GM12874 (cell line): ENCODE data around the gene CATSPERD.

Experiments
- TF ChIP-seq, protein P1 (sequence below): IDR thresholded peaks from 2 replicates; pipeline ENCODE4 v1.5.1; 2011; ENCODE audit warnings: low read depth, mild to moderate bottlenecking, control low read depth, low read length, moderate library complexity; ENCODE audit not compliant: insufficient read depth

Gene CATSPERD

DNA sequence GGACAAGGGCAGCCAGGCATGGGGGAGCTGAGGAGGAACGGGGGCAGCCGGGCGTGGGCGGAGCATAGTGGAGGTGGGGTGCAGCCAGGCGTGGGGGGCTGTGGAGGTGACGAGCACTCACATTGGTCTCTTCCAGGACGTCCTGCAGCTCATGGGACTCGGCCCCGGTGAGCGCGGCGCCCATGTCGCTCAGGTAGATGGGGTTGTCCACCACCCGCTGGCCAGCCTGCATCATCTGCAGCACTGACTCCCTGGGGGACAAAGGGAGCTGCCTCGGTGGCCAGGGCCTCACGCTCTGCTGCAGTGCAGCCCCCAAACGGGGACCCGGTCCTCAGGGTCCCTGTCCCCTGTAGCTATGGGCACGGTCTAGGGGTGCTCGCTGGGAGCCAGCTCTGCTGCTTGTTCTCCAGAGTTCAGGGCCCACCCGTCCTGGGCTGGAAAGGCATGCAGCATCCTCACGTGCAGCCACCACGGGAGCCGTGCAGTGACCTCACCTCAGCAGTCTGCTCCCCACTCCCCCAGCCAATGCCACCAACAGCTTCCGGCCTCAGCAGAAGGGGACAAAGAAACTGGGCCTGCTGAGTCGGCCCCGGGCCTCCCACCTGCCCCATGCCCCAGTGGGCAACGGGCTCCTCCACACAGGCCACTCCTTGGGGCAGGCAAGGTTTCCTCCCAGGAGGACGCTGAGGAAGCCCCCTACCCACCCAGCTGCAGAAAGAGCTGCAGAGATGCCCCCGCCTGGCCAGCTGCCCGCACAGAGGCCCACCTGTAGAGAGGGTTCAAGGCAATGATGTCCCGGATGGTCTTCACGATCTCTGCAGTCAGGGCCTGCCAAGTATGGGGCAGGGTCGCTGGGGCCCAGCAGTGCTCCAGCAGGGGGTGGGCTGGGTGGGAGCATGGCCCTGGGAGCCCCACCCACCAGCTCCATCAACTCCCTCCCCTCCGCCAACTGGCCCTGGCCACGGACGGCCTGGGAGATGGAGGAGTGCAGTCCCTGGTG, 12.6 kb upstream of the CATSPERD start:
- TF ChIP-seq, protein P1, sequence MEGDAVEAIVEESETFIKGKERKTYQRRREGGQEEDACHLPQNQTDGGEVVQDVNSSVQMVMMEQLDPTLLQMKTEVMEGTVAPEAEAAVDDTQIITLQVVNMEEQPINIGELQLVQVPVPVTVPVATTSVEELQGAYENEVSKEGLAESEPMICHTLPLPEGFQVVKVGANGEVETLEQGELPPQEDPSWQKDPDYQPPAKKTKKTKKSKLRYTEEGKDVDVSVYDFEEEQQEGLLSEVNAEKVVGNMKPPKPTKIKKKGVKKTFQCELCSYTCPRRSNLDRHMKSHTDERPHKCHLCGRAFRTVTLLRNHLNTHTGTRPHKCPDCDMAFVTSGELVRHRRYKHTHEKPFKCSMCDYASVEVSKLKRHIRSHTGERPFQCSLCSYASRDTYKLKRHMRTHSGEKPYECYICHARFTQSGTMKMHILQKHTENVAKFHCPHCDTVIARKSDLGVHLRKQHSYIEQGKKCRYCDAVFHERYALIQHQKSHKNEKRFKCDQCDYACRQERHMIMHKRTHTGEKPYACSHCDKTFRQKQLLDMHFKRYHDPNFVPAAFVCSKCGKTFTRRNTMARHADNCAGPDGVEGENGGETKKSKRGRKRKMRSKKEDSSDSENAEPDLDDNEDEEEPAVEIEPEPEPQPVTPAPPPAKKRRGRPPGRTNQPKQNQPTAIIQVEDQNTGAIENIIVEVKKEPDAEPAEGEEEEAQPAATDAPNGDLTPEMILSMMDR: no peak

DNA sequence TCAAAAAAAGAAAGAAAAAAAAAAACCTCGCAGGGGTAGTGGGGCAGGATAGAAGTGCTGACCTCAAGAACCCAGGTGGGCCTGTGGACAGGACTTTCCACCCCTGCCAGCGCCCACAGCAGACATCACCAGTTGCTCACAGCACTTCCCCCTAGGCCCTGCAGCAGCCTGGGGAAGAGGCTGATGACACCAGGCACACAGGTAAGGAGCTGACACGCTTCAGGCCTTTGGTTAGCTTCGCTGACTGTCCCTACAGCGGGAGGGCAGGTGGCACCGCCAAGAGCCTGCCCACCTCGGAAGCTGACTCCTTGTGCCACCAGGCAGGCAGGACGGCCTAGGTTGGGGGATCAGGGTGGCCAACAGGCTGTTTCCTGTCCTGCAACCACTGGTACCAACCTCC, 9.4 kb upstream of the CATSPERD start:
- TF ChIP-seq, protein P1: no peak

DNA sequence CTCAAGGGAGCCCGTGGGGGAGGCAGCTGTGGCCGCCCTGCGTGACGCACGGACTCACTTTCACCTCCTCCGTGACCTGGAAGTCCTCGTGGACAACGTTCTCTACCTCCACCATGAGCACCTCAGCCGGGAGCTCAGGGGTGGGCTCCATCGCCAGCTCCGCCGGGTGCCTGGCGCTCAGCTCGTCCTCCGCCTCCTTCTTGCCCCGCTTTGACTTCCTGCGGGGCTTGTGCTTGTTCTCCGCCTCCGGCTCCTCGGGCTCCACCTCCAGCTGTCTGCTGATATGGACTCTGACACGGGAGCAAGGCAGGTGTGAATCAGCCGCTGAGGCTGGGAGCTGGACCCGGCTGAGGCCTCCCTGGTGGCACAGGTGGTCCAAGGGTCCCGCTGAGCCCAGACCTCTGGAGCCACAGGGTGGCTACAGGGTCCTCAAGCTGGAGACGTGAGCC, 8.7 kb upstream of the CATSPERD start:
- TF ChIP-seq, protein P1: no peak

DNA sequence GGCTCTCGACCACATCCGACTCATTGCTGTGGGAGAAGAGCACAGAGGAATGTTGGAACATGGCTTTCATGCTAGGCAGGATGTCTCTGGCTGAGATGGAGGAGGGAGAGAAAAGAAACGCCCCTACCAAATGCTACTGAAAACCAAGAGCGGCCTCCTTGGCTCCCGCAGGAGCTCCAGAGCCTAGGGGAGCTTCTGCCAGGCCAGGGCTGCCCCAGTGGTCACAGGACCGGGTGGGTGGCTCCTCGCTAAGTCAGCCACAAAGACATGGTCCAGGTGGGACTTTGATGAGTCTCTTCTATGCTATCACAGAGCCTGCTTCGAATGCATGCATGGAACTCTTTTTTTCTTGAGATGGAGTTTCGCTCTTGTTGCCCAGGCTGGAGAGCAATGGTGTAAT, 7.2 kb upstream of the CATSPERD start:
- TF ChIP-seq, protein P1: no peak

DNA sequence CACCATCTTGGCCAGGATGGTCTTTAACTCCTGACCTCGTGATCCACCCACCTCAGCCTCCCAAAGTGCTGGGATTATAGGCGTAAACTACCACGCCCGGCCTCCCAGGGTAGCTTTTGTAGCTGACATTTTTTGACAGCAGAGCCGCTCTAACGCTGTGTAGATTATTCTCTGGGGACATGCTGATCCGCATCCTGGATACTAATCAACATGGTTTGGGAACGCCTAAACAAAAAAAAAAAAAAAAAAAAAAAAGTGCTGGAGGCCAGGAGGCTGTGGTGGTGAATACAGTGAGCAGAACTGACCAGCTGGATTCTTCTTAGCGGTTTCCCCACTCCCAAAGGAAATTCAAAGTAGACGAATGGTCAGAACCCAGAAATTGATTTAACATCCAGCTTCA, 5.6 kb upstream of the CATSPERD start:
- TF ChIP-seq, protein P1: no peak

DNA sequence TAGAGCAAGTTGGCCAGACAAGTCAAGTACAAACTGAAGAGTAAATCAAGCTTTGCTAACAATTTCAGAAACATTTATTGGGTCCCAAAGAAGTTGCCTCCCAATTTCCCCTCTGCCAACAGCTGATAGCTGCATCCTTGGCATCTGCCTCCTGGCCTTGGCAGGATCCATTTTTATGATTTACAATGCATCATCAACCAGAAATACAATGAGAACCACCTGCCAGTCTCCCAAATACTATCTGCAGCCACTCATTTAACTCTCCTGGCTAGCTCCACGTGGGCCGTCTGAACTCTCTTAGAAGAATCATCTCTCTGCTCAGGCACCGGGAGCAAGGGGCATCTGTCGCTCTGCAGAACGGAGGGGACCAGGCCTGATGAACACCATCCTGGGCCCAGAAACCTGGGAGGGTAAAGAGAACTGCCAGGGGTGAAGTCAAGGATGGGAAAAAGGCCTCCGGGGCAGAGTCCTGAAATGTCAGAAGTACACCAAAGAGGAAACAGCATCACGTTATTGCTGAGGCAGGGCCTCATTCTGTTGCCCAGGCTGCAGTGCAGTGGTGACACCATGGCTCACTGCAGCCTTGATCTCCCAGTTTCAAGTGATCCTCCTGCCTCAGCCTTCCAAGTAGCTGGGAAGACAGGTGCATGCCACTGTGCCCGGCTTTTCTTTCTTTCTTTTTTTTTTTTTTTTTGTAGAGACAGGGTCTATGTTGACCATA, 3.1 kb upstream of the CATSPERD start:
- TF ChIP-seq, protein P1: no peak

DNA sequence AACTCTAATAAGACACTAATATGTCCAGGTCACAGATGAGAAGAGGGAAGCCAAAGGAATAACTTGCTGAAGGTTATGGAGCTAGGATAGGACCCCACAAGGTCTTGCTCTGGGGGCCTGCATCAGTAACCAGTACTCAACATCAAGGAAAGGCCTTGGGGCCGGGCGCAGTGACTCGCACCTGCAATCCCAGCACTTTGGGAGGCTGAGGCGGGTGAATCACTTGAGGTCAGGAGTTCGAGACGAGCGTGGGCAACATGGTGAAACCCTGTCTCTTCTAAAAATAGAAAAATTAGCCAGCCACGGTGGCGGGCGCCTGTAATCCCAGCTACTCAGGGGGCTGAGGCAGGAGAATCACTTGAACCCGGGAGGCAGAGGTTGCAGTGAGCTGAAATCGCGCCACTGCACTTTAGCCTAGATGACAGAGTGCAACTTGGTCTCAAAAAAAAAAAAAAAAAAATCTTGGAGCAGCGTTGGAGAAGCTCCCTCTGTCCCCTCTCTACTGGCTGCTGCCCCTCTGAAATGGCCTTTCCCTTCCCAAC, 2.3 kb upstream of the CATSPERD start:
- TF ChIP-seq, protein P1: no peak
